GM23248 (cell line): ENCODE measurements around the gene FGF6. TPM values are rescaled to one million over a fixed set of nuclear protein-coding genes. Genes with fewer than 3 reads are reported as not detected.

Experiments
- DNase-seq: peaks from one replicate; pipeline ENCODE4 v3.0.0-alpha.2; 2015
- H2AFZ ChIP-seq: fragments of 200-600 bp; sonication (generic); 2 replicates; pipeline ENCODE4 v1.6.1; 2016; ENCODE audit warnings: antibody characterized with exemption
- H3F3A ChIP-seq: fragments of 200-600 bp; sonication (generic); 2 replicates; pipeline ENCODE4 v1.6.1; 2016; ENCODE audit warnings: mild to moderate bottlenecking, antibody characterized with exemption, mixed run types; ENCODE audit not compliant: insufficient read depth
- H3K27ac ChIP-seq: fragments of 200-600 bp; sonication (generic); 2 replicates; pipeline ENCODE4 v1.5.1; 2016; ENCODE audit warnings: mild to moderate bottlenecking
- H3K27me3 ChIP-seq: fragments of 200-600 bp; sonication (generic); replicated peaks from 2 replicates; pipeline ENCODE4 v1.6.1; 2016; ENCODE audit warnings: mild to moderate bottlenecking; ENCODE audit not compliant: insufficient read depth
- H3K36me3 ChIP-seq: fragments of 200-600 bp; sonication (generic); 2 replicates; pipeline ENCODE4 v1.6.1; 2016; ENCODE audit warnings: low read depth, mild to moderate bottlenecking
- H3K4me1 ChIP-seq: fragments of 200-600 bp; sonication (generic); 2 replicates; pipeline ENCODE4 v1.6.1; 2016; ENCODE audit warnings: mild to moderate bottlenecking; ENCODE audit not compliant: insufficient read depth
- H3K4me2 ChIP-seq: fragments of 200-600 bp; sonication (generic); one replicate; pipeline ENCODE4 v1.6.1; 2016; ENCODE audit warnings: mild to moderate bottlenecking; ENCODE audit not compliant: unreplicated experiment
- H3K4me3 ChIP-seq: fragments of 200-600 bp; sonication (generic); 2 replicates; pipeline ENCODE4 v1.5.1; 2016; ENCODE audit warnings: mild to moderate bottlenecking
- H3K79me2 ChIP-seq: fragments of 200-600 bp; sonication (generic); 2 replicates; pipeline ENCODE4 v1.6.1; 2016; ENCODE audit warnings: mild to moderate bottlenecking; ENCODE audit not compliant: insufficient read depth
- H3K9ac ChIP-seq: fragments of 200-600 bp; sonication (generic); 2 replicates; pipeline ENCODE4 v1.6.1; 2016; ENCODE audit warnings: mild to moderate bottlenecking
- H3K9me2 ChIP-seq: fragments of 200-600 bp; sonication (generic); 2 replicates; pipeline ENCODE4 v1.6.1; 2016; ENCODE audit warnings: mixed run types, mild to moderate bottlenecking, moderate library complexity; ENCODE audit not compliant: insufficient read depth
- H3K9me3 ChIP-seq: fragments of 200-600 bp; sonication (generic); one replicate; pipeline ENCODE4 v1.6.1; 2017; ENCODE audit warnings: low read depth
- H4K20me1 ChIP-seq: fragments of 200-600 bp; sonication (generic); 2 replicates; pipeline ENCODE4 v1.6.0; 2016; ENCODE audit not compliant: insufficient read depth
- EZH2 ChIP-seq: fragments of 200-600 bp; sonication (generic); IDR thresholded peaks from 2 replicates; pipeline ENCODE4 v1.6.1; 2018; ENCODE audit warnings: antibody characterized with exemption, mild to moderate bottlenecking; ENCODE audit not compliant: insufficient read depth, poor library complexity, severe bottlenecking
- EZH2phosphoT487 ChIP-seq: fragments of 200-600 bp; sonication (generic); IDR thresholded peaks from 2 replicates; pipeline ENCODE4 v1.6.1; 2018; ENCODE audit warnings: antibody characterized with exemption, moderate library complexity, mild to moderate bottlenecking, low read depth; ENCODE audit not compliant: insufficient read depth
- WGBS, 2 experiments: methylation state at CpG; one replicate each; pipeline ENCODE4 v1.1.6; 2015 to 2017; ENCODE audit warnings: low lambda C conversion rate in 2 of 2, low coverage in 1 of 2; ENCODE audit errors: missing lambda C conversion rate in 2 of 2; 5-methylcytosine and 5-hydroxymethylcytosine counted together
- in situ Hi-C: fragments of 300-500 bp; cut with MboI; formaldehyde crosslinking; loops from 2 replicates; pipeline ENCODE4 v1.15.0; 2020
- polyA plus RNA-seq: library from polyadenylated mRNA; unstranded; fragments of >200 nt; fragmentation: Nextera tagmentation; extraction: Ambion mirVana; gene quantifications from 2 replicates; pipeline ENCODE4 v1.2.1, GENCODE V29; 2016
- total RNA-seq: library from RNA; depleted of rRNA; stranded (reverse); fragments of >200 nt; shearing (Covaris generic); gene quantifications from 2 replicates; pipeline ENCODE4 v1.2.3, GENCODE V29; 2014; rRNA removed

Gene FGF6, protein sequence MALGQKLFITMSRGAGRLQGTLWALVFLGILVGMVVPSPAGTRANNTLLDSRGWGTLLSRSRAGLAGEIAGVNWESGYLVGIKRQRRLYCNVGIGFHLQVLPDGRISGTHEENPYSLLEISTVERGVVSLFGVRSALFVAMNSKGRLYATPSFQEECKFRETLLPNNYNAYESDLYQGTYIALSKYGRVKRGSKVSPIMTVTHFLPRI
- total RNA-seq (not detected in 2 replicates), polyA plus RNA-seq (not detected in 2 replicates)

DNA sequence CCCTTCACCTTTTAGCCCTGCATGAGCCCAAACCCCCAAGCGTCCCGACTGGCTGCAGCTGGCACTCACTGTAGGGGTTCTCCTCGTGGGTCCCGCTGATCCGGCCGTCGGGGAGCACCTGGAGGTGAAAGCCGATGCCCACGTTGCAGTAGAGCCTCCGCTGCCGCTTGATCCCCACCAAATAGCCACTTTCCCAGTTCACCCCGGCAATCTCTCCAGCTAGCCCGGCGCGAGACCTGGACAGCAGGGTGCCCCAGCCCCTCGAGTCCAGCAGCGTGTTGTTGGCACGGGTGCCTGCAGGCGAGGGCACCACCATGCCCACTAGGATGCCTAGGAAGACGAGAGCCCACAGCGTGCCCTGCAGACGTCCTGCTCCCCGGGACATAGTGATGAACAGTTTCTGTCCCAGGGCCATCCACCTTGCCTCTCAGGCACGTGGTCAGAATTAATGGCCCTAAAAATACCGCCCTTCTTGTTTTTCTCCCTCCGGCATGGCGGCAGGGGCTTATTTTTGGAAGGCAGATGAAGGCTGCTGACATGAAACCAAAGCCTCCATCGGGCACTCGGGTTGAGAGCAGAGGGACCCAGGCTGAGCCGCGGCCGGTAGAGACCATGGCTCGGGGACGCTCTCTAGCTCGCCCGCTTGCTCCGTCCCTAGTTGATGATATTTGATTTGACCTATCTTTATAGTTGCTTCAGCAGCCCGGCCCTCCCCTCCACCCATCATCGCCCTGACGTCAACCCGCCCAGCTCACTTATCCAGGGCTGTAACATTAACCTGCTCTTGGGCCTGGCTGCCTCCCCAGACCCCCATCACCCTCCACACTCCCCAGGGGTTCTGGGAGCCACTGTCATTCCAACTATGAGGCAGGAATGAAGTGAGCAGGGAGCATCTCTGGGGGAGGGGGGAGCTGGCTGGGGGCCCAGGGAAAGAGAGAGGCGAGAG lies at the start of gene FGF6:
FGF6 (minus strand) TSS at position 660 of the 946 bp plus-strand sequence; CDS start at position 415, 245 bp downstream.
- no peak within 1 kb of the TSS for H3K4me3 ChIP-seq
- TF ChIP-seq EZH2 (no peak), EZH2phosphoT487 (no peak)
- H3K4me2 ChIP-seq, result no peak within 1 kb of the TSS
- no peaks in the 10 kb centered on the region for H3K4me1 ChIP-seq
- H3F3A ChIP-seq, result no peaks in the 10 kb centered on the region
- no peaks in the 10 kb centered on the region for H3K9me2 ChIP-seq
- H3K36me3 ChIP-seq, result no peaks in the 10 kb centered on the region
- no peak for DNase-seq
- H3K9me3 ChIP-seq, result no peaks in the 10 kb centered on the region
- in situ Hi-C loops, result no loop called here
- H3K27ac ChIP-seq, result no peak within 1 kb of the TSS
- no peaks in the 10 kb centered on the region for H4K20me1 ChIP-seq
- H3K9ac ChIP-seq, result no peak within 1 kb of the TSS
- H3K27me3 ChIP-seq, result peaks cover 28% of the 10 kb centered on the region
- 63 to 71% methylated on average over 39 to 41 of the region's 42 CpGs for WGBS, 2 experiments
- no peaks in the 10 kb centered on the region for H3K79me2 ChIP-seq
- H2AFZ ChIP-seq, result no peak within 1 kb of the TSS

DNA sequence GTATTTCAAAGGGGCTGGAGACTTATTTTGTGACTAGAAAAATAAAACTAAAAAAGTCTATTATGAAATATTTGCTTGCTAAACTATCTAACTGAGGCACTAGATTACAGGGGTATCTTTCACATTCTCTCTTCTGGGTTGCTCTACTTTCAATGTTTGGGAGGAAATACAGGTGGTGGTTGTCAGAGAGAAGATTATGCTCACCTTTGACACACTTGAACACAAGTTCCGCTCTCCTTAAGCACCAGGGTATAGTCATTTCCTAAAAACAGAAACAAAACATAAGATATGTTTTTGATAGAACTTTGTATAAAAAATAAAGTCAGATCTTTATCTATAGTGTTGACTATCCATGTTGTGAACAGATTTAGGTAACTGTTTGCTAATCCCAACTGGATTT lies 45.4 kb upstream of the FGF6 start:
- Histone ChIP-seq H2AFZ (no peak overlapping the region), H3K4me2 (no peak overlapping the region), H3K36me3 (peaks cover 48% of the 10 kb centered on the region), H3K9ac (no peak overlapping the region), H3K79me2 (no peaks in the 10 kb centered on the region), H3F3A (no peaks in the 10 kb centered on the region), H3K9me2 (no peaks in the 10 kb centered on the region), H3K27me3 (no peaks in the 10 kb centered on the region), H3K9me3 (no peaks in the 10 kb centered on the region), H3K4me1 (no peaks in the 10 kb centered on the region), H4K20me1 (no peaks in the 10 kb centered on the region), H3K4me3 (no peak overlapping the region), H3K27ac (no peak overlapping the region)
- TF ChIP-seq EZH2 (no peak), EZH2phosphoT487 (no peak)
- in situ Hi-C loops, result no loop called here
- WGBS, 2 experiments, result 97 to 100% methylated on average over 1 of the region's 1 CpG
- no peak for DNase-seq

DNA sequence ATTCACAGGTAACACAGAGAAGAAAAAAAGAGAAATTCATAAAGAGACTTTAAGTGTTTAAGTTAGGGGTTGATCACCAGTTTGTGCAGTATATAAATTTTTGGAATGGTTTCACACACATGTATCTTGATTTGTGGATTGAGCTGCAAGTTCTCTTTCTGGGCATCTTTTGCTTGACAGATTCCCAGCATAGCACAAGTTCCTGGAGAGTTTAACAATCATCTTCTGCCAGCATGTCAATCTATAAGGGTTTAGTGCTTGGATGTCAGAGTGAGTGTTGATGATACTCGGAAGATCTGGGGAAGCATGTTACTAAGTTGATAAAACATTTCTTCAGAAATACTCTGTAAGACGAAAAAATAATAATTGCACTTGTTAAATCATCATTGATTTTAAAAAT lies 43.9 kb upstream of the FGF6 start:
- DNase-seq, result no peak
- Histone ChIP-seq H2AFZ (no peak overlapping the region), H3K4me2 (no peak overlapping the region), H3K9me2 (no peaks in the 10 kb centered on the region), H3K4me1 (no peaks in the 10 kb centered on the region), H3K4me3 (no peak overlapping the region), H3K27me3 (no peaks in the 10 kb centered on the region), H3K36me3 (peaks cover 36% of the 10 kb centered on the region), H3K9ac (no peak overlapping the region), H3K27ac (no peak overlapping the region), H3K9me3 (no peaks in the 10 kb centered on the region), H4K20me1 (no peaks in the 10 kb centered on the region), H3F3A (no peaks in the 10 kb centered on the region), H3K79me2 (no peaks in the 10 kb centered on the region)
- in situ Hi-C loops, result no loop called here
- 97 to 100% methylated on average over 2 of the region's 2 CpGs for WGBS, 2 experiments
- TF ChIP-seq EZH2, result no peak
- TF ChIP-seq EZH2phosphoT487, result no peak

DNA sequence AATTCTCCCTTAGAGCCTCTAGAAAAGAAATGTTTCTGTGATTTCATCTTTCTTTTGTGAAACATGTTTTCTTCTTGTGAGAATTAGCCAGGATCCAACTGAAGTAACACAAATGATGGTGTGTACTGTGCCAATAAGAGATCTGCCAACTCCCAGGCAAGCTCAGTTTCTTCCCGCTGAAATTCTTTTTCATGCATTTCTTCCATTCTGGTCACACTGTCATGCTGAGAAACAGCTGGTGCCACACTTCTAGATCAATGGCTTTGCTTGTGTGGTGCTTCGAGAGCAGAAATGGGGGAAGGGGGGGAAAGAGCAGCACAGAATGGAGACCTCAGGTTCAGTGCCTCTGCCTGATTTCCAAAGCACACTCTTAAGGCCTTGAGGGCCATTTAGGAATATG lies 41.4 kb upstream of the FGF6 start:
- Histone ChIP-seq H3K27ac (no peak overlapping the region), H4K20me1 (no peaks in the 10 kb centered on the region), H3K4me2 (no peak overlapping the region), H3K79me2 (no peaks in the 10 kb centered on the region), H2AFZ (no peak overlapping the region), H3F3A (no peaks in the 10 kb centered on the region), H3K9me3 (no peaks in the 10 kb centered on the region), H3K4me3 (no peak overlapping the region), H3K9me2 (no peaks in the 10 kb centered on the region), H3K36me3 (peaks cover 35% of the 10 kb centered on the region), H3K4me1 (no peaks in the 10 kb centered on the region), H3K27me3 (no peaks in the 10 kb centered on the region), H3K9ac (no peak overlapping the region)
- DNase-seq, result no peak
- in situ Hi-C loops, result no loop called here
- 24 to 37% methylated on average over 2 of the region's 2 CpGs for WGBS, 2 experiments
- TF ChIP-seq EZH2phosphoT487, result no peak
- no peak for TF ChIP-seq EZH2
